GM18505 (cell line): Measurements from ENCODE around the gene HIVEP2.

ENCODE experiments used
- ATAC-seq: cut with Tn5 transposase; IDR thresholded peaks from one replicate; pipeline ENCODE4 v1.9.1; 2021; ENCODE audit not compliant: unreplicated experiment
- POLR2A ChIP-seq: IDR thresholded peaks from 4 replicates; pipeline ENCODE4 v1.6.1; 2011; ENCODE audit warnings: borderline replicate concordance; ENCODE audit not compliant: insufficient read depth, insufficient read length; ENCODE audit errors: extremely low read depth

HIVEP2 gene

DNA sequence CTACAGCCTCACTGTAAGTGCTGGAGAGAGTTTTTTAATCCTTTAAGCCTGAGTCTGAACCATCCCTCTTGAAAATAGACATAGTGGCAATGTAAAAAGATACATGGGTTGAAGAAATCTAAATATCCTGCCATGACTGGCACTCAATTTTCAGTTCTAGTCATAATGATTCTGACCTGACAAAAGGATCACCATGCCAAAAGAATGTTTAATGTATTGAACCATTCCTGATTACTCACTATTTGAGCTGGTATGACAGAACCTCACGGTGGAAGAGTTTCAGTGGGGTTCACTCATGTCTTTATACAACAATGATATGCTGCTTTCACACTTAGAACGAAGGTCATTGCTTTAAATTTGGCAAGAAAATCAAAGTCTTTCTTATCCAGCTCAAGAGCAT lies 93.4 kb downstream of the HIVEP2 start:
- no peak for ATAC-seq
- no peak for TF ChIP-seq POLR2A

DNA sequence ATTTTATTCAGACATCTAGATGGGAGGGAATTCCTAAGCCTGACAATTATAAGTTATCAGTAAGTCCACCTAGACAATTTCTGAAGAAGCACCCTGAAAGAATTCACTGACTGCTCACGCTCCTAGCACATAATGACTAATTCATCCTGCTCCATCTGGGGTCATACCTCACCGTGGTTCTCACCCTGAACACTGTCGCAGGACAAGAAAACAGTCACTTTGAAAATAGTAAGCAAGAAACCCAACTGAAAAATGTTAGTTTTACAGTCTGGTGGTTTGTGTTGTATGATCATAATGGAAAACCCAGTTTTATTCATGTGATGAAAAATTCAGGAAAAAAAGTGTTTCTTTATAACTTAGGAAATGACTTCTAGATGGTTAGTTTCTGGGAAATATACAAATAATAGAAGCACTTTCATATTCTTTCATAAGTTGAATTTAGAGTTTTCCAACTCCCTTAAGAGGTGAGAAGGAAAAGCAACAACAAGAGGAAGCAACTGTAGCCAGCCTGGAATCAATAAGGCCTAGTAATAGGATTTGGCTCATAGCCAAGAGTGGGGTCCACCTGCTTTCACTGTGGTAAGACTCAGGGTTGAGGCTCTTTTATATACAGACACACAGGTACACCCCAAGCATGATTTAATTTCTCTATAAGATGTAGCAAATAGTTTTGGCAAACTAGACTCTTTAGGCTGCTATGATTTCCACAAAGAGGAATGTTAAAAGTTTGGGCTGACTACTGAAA lies 94.1 kb downstream of the HIVEP2 start:
- peak; percentile 57 for ATAC-seq
- no peak for TF ChIP-seq POLR2A

DNA sequence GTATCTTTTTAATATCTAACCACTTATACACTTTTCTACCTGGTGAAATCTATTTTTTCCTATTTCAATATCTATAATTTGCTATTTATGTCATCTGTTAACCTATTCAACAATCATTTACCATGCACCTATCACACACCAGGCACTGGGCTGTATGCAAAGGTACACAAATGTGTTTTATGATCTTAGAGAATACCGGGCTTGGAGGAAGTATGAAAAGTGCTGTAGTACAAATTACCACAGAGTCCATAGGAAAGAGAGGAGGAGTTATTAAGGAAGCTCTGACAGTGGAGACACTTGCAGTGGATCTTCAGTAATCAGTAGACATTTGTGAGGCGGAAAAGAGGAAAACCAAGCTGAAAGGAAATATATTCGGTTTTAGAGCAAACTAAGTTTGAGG lies 96.0 kb downstream of the HIVEP2 start:
- TF ChIP-seq POLR2A = no peak
- ATAC-seq = no peak

DNA sequence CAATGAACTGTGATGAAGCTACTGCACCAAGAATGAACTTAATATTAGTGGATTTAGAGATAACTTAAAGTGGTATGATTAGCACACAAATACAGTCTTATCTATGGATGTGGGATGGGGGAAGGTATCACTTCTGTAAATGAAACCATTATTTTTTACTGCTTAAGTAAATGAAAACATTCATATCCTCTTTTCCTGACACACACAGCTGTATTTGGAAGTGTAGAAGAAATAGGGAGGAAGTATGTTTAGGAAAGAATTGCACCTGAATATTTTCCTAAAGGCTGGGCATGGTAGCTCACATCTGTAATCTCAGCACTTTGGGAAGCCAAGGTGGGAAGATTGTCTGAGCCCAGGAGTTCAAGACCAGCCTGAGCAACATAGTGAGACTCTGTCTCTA lies 96.8 kb downstream of the HIVEP2 start:
- TF ChIP-seq POLR2A = no peak
- no peak for ATAC-seq

DNA sequence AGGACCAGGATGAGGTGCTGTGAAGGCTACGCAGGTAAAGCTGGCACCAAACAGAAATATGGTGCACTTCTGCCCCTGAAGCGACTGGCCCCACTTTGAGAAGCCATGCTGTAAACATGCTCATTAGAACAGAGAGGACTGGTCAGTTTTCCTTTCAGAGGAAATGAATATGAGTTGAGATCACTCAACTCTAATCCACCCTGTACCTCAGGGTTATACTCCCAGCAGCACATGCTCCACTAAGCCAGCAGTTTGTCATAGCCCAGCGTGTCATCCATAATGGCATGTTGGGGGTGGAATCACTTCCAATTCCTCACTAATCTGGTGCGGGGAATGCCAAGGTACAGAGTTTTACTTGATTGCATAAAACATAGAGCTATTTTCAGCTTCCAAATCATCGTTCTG lies 98.1 kb downstream of the HIVEP2 start:
- no peak for TF ChIP-seq POLR2A
- ATAC-seq = no peak

DNA sequence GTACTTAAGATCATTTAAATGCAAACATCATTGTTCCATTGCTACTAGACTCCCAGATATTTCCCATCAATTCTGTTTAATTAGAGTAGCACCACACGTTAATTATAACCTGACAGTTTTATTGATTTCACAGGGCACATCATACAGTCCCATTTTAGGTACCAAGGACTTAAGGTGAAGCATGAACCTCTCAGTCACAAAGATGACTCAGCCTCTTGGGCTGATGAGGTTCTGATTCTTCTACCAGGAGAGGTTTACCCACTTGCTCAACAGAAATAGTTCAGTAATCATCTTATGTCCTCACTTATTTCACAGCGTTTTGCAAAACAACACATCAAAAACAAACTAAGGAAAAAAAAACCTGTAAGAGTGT lies 98.5 kb downstream of the HIVEP2 start:
- ATAC-seq = no peak

DNA sequence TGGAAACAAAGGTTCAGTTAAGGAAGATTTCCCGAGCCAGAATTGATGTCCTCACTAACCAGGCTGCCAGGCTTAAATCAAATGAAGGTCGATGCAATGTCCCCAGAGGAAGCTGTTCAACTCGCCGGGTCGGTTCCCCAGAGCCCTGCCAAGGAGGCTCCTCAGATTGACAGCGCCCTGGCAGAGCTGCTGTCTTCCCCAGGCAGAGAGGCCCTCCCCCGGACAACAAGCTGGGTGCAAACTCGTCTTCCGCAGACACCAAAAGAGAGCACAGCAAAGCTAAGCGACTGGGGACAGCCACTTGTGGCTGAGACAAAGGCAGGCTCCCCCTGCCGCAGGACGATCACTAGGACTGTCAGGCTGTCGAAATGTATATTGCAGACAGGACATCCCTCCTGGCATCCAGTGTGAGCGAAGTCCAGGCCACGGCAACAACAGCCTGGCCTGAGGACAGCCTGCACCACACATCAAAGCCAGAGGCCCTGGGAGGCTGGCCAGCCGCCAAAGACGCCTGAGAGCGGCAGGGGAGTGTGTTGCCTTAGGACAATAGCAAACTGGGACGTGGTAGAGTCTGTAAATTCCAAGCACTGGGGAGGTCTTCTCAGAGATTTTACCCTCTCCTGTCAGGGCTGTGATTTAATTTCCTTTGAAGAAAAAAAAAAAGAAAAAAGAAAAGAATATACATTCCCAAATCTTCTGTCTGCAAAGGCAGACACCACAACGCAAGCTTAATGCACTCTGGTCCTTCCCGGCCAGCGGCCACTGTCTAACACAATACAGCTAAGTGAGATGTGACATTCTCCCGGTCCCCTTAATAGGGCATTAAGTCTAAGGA lies 99.1 kb downstream of the HIVEP2 start:
- ATAC-seq = no peak
- TF ChIP-seq POLR2A = no peak

More for the DNA sequence above, 98.5 kb downstream of the HIVEP2 start:
- no peak for TF ChIP-seq POLR2A

DNA sequence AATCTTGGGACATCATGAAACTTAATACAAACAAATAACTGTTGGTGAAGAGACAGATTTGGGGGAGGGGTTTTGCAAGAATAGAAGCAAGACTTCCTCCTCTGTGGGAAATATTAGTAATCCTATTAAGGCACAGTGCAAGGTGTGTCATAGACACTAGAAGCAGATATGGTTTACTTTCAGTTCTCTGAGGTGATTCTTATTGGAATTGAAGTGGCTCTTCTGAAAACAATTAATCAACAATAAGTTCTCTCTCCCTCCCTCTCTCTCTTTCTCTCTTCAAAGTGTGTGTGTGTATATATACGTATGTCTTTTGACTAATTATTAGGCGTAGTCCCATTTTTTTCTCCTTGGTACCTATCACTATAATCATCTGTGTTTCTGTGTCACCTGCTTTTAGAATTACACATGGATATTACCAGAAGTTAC lies 99.8 kb downstream of the HIVEP2 start:
- ATAC-seq = peak; percentile 42
- no peak for TF ChIP-seq POLR2A

DNA sequence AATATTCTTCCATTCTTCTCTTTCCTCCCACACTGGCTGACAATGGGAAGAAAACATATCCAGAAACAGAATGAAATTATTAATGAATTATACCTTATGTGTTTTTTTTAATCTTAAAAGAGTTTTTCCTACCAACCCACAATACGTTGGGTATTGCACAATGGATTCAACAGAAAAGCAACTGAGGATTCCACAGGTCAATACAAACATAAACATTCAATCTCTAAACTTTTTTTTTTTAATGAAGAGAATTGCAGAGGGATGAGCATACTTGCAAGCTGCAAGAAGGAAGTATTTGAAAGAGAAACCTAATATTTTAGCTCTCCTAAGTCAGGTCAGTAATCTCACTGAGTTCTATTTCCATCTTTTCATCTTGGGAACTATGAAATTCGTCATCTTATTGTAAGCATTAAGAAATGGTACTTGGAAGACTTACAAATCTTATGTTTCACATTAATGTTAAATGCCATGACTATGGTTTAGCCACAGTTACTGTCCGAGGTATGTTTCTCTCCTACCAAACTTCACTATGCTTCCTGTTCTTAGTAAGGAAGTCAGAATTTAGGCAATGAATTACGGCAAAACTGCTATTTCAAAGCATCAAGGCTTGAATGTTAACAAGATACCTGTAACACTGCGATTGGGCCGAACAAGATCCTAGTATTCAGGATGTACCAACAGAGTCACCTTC lies 100.8 kb downstream of the HIVEP2 start:
- no peak for TF ChIP-seq POLR2A
- no peak for ATAC-seq

DNA sequence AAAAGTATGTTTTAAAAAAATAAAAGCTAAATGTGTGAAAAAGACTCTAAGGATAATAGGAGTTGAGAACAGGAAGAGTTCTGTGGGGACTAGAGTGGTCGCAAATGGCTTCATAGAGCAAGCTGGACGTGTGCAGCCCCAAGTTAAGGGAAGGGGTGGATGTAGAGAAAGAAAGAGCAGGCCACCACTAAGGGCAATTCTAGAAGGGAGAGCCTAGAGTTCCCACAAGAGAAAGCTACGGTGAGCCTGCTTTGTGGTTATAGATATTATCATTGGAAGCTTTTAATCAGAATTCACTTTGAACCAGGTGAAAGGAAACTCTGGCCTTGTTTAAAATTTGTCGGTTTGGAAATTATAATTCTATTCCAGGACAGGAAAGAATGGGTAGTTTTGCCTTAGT lies 101.6 kb downstream of the HIVEP2 start:
- no peak for ATAC-seq
- TF ChIP-seq POLR2A = no peak

DNA sequence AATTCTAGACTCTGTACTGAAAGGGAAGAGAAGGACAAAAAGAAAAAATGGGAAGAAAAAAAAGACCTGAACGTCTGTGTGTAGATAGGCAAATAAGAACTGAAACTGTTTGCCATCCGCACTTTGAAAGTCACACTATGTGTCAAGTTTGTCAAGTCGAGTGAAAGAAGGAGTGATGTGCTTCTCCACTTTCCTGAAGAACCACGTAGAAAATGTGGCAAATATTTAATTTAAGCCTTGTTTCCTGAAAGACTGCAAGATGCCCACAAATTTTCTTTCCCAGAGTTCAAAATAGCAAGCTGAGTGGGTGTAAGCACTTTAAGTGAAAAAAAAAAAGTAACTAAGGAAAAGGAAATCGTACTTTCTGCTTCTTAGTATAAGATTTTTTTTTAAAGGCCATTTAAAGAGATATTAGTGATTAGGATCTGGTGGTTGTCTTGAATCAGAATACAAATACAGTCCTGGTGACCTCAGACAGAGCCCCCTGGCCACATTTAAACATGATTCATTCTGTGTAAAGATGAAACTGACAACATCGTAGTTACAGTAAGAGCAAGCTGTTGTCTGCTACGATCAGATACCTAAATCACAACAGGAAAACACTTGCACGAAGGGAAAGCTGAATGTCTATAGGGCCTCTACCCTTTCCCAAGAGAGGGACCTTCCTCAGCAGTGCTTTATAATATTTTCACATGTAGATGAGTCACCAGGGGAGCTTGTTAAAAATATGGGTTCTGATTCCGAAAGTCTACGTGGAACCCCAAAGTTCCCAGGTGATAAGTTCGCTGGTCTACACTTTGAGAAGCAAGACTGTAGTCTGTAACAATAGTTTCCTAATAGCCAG lies 102.3 kb downstream of the HIVEP2 start:
- TF ChIP-seq POLR2A = no peak
- ATAC-seq = peak; percentile 53

DNA sequence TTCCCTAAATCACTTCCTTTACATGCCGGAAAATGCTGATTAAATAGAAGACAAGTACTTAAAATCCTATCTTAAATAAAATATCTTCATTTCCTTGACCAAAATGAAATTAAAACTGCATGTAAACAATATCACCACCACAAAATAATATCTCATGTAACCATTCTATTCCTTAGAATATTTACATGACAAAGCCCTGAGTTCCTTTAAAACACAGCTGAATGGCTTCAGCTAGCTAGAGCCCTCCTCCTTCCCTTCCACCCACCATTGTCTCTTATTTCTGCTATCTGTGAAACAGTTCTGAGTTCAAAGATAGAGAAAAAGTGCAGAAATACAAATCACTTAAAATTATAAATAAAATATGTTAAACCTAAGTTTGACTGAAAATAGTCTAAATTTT lies 103.1 kb downstream of the HIVEP2 start:
- no peak for TF ChIP-seq POLR2A
- no peak for ATAC-seq

DNA sequence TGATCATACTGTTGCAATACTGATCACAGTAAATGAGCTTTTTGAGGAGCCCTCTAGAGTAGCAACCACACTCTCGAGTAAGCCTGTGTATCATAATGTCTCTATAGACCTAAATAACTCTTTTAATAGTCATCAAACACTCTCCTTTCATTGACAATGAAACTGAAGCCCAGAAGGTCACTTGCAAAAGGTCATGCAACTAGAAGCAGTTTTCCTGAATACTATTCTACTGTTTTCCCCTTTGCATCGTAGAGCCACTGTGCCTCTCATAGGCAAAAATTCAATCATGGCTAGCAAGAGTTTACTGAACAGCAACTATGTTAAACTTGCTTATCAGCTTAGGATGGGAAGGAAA lies 105.3 kb downstream of the HIVEP2 start:
- ATAC-seq = no peak
- no peak for TF ChIP-seq POLR2A
